Stimulated activated naive CD8-positive, alpha-beta T cell treated with anti-CD3 and anti-CD28 coated beads, Interleukin-15, amount 100 ng/mL, for 72 hours (primary cell): ENCODE measurements around the gene GADL1.

Experiments
- ATAC-seq: fragments of 150-1000 bp; cut with Tn5 transposase; 2 replicates; pipeline ENCODE4 v1.10.0; 2021; ENCODE audit warnings: mild to moderate bottlenecking, moderate library complexity
- DNase-seq, 2 donors: peaks; one replicate each; pipeline ENCODE4 v3.0.0; 2021 to 2022
- H3K27ac Mint-ChIP-seq, 2 donors: one replicate each; pipeline ENCODE4 v1.8.0; 2022; ENCODE audit warnings: mild to moderate bottlenecking in 2 of 2, mixed read lengths in 2 of 2, moderate library complexity in 2 of 2
- H3K27me3 Mint-ChIP-seq: one replicate; pipeline ENCODE4 v1.8.0; 2022; ENCODE audit warnings: mixed read lengths
- H3K4me1 Mint-ChIP-seq: one replicate; pipeline ENCODE4 v1.8.0; 2022; ENCODE audit warnings: mild to moderate bottlenecking, mixed read lengths
- H3K4me3 Mint-ChIP-seq, 2 donors: one replicate each; pipeline ENCODE4 v1.8.0; 2022; ENCODE audit warnings: mild to moderate bottlenecking in 2 of 2, mixed read lengths in 2 of 2, moderate library complexity in 1 of 2
- H3K9me3 Mint-ChIP-seq, 2 donors: one replicate each; pipeline ENCODE4 v1.8.0; 2022; ENCODE audit warnings: mixed read lengths in 2 of 2

GADL1 gene

GRCh38 chr3:30852833-30853232, 41.6 kb downstream of the GADL1 start:
- ATAC-seq (no peak), DNase-seq (no peak)
- H3K27me3 Mint-ChIP-seq = no peaks in the 10 kb centered on the region
- no peak overlapping the region for H3K4me3 Mint-ChIP-seq
- peaks cover 6% of the 10 kb centered on the region for H3K4me1 Mint-ChIP-seq
- no peaks in the 10 kb centered on the region for H3K9me3 Mint-ChIP-seq
- H3K27ac Mint-ChIP-seq = no peak overlapping the region

GRCh38 chr3:30848087-30848779, 46.2 kb downstream of the GADL1 start:
- ATAC-seq (no peak), DNase-seq (no peak)
- Mint-ChIP-seq H3K27ac (no peak overlapping the region), H3K4me1 (peaks cover 13% of the 10 kb centered on the region), H3K4me3 (no peak overlapping the region), H3K9me3 (no peaks in the 10 kb centered on the region), H3K27me3 (no peaks in the 10 kb centered on the region)

GRCh38 chr3:30847592-30847991, 46.9 kb downstream of the GADL1 start:
- ATAC-seq = peak; percentile 53

DNA sequence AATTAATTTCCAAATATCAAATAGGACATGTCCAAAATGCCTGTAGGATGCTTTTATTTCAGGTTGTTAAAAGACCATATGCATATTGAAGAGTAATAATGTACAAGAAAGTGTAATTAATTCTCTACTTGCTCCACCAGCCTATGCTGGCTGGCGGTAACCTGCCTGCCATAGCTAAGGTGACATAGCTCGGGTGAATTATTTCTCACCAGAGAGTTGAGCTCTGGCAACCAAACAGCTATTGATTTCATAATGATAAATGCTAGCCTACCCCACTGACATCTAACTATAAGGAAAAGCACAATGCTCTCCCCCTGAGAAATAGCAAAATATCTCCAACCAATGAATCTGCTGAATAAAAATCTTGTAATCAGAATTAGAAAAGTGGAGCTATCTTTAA, 48.9 kb downstream of the GADL1 start:
- H3K27me3 Mint-ChIP-seq = peaks cover 7% of the 10 kb centered on the region
- H3K9me3 Mint-ChIP-seq = no peaks in the 10 kb centered on the region
- H3K4me1 Mint-ChIP-seq = peaks cover 13% of the 10 kb centered on the region
- H3K4me3 Mint-ChIP-seq = no peak overlapping the region
- no peak for ATAC-seq
- DNase-seq = no peak
- no peak overlapping the region for H3K27ac Mint-ChIP-seq

More at GRCh38 chr3:30847592-30847991, 46.9 kb downstream of the GADL1 start:
- Mint-ChIP-seq H3K9me3 (no peaks in the 10 kb centered on the region), H3K4me1 (peaks cover 13% of the 10 kb centered on the region), H3K27me3 (no peaks in the 10 kb centered on the region), H3K27ac (no peak overlapping the region), H3K4me3 (no peak overlapping the region)
- DNase-seq = no peak

DNA sequence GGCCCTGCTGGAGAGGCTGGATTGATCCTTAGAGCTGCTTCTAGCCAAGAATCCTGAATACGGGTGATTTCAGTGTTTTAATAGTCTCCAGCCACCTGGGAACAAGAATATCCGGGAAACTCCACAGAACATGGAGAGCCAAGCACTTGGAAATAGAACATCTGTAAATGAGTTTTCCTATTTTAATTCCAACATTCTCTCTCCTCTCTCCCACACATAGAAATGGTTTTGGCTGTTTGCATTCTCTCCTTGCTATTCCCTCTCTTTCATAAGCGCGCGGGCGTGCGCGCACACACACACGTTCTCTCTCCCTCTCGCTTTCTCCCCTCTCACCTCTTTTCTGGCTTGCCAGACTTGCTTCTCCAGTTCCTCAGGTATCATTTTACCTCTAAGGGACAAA, 50.6 kb downstream of the GADL1 start:
- H3K4me1 Mint-ChIP-seq = peaks cover 13% of the 10 kb centered on the region
- no peak for ATAC-seq
- H3K27ac Mint-ChIP-seq = peak overlapping the region in 1 of 2 donors; percentile 67
- no peaks in the 10 kb centered on the region for H3K9me3 Mint-ChIP-seq
- DNase-seq = no peak
- H3K27me3 Mint-ChIP-seq = peaks cover 7% of the 10 kb centered on the region
- H3K4me3 Mint-ChIP-seq = no peak overlapping the region

GRCh38 chr3:30836141-30836540, 58.3 kb downstream of the GADL1 start:
- H3K27me3 Mint-ChIP-seq = peaks cover 1% of the 10 kb centered on the region
- H3K27ac Mint-ChIP-seq = no peak overlapping the region
- DNase-seq (no peak), ATAC-seq (no peak)
- no peaks in the 10 kb centered on the region for H3K9me3 Mint-ChIP-seq
- no peak overlapping the region for H3K4me3 Mint-ChIP-seq
- no peaks in the 10 kb centered on the region for H3K4me1 Mint-ChIP-seq

- H3K4me3 Mint-ChIP-seq = no peak overlapping the region
- no peak for ATAC-seq
Measured at GRCh38 chr3:30835667-30836066, 58.8 kb downstream of the GADL1 start.

GRCh38 chr3:30832961-30833575, 61.4 kb downstream of the GADL1 start:
- H3K9me3 Mint-ChIP-seq = no peaks in the 10 kb centered on the region
- no peak overlapping the region for H3K4me3 Mint-ChIP-seq
- H3K27me3 Mint-ChIP-seq = peaks cover 1% of the 10 kb centered on the region
- H3K27ac Mint-ChIP-seq = no peak overlapping the region
- H3K4me1 Mint-ChIP-seq = no peaks in the 10 kb centered on the region
- DNase-seq = no peak
- ATAC-seq = no peak

More at GRCh38 chr3:30835667-30836066, 58.8 kb downstream of the GADL1 start:
- Mint-ChIP-seq H3K9me3 (no peaks in the 10 kb centered on the region), H3K4me1 (no peaks in the 10 kb centered on the region), H3K27me3 (no peaks in the 10 kb centered on the region), H3K27ac (no peak overlapping the region)
- no peak for DNase-seq

DNA sequence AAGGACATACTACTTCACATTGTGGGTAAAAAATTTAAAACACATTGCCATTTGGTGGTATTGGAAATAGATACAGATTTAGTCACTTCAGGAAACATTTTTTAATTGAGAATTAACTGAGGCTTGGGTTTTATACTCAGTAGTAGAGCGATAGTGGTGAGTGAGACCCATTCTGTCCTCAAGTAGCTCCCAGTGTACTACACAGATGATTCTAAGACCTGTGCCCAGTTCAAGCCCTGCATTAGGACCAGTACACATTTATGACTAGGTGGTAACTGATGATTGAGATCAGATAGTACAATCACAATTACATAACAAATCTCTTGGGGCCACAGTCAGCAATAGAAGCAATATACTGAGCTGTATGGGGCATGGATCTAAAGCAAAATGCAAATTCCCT, 67.4 kb downstream of the GADL1 start:
- DNase-seq = no peak
- H3K27ac Mint-ChIP-seq = no peak overlapping the region
- no peak overlapping the region for H3K4me3 Mint-ChIP-seq
- no peaks in the 10 kb centered on the region for H3K9me3 Mint-ChIP-seq
- H3K27me3 Mint-ChIP-seq = peaks cover 8% of the 10 kb centered on the region
- ATAC-seq = peak; percentile 56
- peaks cover 7% of the 10 kb centered on the region for H3K4me1 Mint-ChIP-seq

GRCh38 chr3:30826531-30826942, 67.9 kb downstream of the GADL1 start:
- peak overlapping the region in 1 of 2 donors; percentile 63 for H3K27ac Mint-ChIP-seq
- no peaks in the 10 kb centered on the region for H3K9me3 Mint-ChIP-seq
- no peak for ATAC-seq
- peaks cover 7% of the 10 kb centered on the region for H3K4me1 Mint-ChIP-seq
- no peak overlapping the region for H3K4me3 Mint-ChIP-seq
- no peak for DNase-seq
- H3K27me3 Mint-ChIP-seq = peaks cover 8% of the 10 kb centered on the region

DNA sequence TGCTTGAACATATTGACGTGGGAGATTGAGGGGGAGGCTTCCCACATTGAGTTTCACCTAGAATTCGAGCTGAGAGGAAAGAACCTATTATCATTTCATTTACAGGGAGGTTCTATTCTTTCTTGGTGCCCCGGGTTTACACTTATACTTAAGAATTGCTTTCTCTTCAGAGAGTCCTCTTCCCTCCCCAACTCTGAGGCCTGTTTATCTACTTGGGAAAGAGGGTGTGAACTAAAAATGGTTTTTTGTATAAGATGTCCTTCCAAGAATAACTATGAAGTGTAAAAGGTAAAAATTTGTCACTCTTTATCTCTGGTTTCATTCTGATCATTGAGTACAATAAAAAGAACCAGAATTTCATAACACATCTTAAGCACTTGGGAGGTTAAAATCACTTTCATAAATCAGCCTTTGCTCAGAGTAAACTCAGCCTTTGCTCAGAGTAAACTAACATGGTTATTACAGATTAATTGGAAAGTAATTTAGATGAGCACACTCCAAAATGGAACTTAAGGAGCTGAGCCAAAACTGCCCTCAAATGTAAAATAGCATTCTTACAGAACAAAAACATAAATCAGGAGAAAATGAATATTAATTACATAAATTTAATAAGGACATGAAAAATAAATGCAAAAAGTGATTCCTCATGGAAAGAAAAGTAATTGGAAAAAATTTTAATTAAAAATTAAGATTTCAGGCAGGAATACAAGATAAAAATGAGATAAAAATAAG, 75.2 kb downstream of the GADL1 start:
- H3K9me3 Mint-ChIP-seq = no peaks in the 10 kb centered on the region
- ATAC-seq (peak; percentile 59), DNase-seq (no peak)
- H3K4me3 Mint-ChIP-seq = peak overlapping the region; percentile 10 to 18
- H3K27ac Mint-ChIP-seq = no peak overlapping the region
- no peaks in the 10 kb centered on the region for H3K27me3 Mint-ChIP-seq
- H3K4me1 Mint-ChIP-seq = peaks cover 9% of the 10 kb centered on the region

- no peaks in the 10 kb centered on the region for H3K27me3 Mint-ChIP-seq
- ATAC-seq (no peak), DNase-seq (no peak)
- no peak overlapping the region for H3K27ac Mint-ChIP-seq
- H3K9me3 Mint-ChIP-seq = no peaks in the 10 kb centered on the region
- H3K4me1 Mint-ChIP-seq = peaks cover 2% of the 10 kb centered on the region
- H3K4me3 Mint-ChIP-seq = no peak overlapping the region
Measured at GRCh38 chr3:30813734-30814133, 80.7 kb downstream of the GADL1 start.

- H3K4me1 Mint-ChIP-seq = no peaks in the 10 kb centered on the region
- ATAC-seq (no peak), DNase-seq (no peak)
- no peak overlapping the region for H3K27ac Mint-ChIP-seq
- no peak overlapping the region for H3K4me3 Mint-ChIP-seq
- H3K9me3 Mint-ChIP-seq = no peaks in the 10 kb centered on the region
- peaks cover 7% of the 10 kb centered on the region for H3K27me3 Mint-ChIP-seq
Measured at GRCh38 chr3:30811151-30811795, 83.2 kb downstream of the GADL1 start.

- Mint-ChIP-seq H3K27ac (no peak overlapping the region), H3K27me3 (peaks cover 7% of the 10 kb centered on the region), H3K4me3 (no peak overlapping the region), H3K4me1 (no peaks in the 10 kb centered on the region), H3K9me3 (no peaks in the 10 kb centered on the region)
- ATAC-seq (no peak), DNase-seq (no peak)
Measured at GRCh38 chr3:30810625-30811024, 83.8 kb downstream of the GADL1 start.

DNA sequence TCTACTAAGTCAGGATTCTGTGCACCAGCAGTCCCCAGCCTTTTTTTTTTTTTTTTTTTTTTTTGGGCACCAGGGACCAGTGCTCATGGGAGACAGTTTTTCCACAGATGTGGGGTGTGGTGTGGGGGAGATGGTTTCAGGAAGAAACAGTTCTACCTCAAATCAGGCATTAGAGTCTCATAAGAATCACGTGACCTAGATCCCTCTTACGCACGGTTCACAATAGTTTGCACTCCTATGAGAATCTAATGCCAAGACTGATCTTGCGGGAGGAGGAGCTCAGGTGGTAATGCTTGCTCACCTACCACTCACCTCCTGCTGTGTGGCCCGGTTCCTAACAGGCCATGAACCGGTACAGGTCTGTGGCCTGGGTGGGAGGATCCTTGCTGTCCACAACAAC, 88.8 kb downstream of the GADL1 start:
- Mint-ChIP-seq H3K4me3 (no peak overlapping the region), H3K27me3 (peaks cover 7% of the 10 kb centered on the region), H3K9me3 (no peaks in the 10 kb centered on the region), H3K4me1 (peaks cover 7% of the 10 kb centered on the region), H3K27ac (no peak overlapping the region)
- ATAC-seq (no peak), DNase-seq (no peak)

GRCh38 chr3:30804984-30805383, 89.5 kb downstream of the GADL1 start:
- peaks cover 7% of the 10 kb centered on the region for H3K27me3 Mint-ChIP-seq
- no peak overlapping the region for H3K27ac Mint-ChIP-seq
- H3K9me3 Mint-ChIP-seq = peaks cover 0 to under 1% of the 10 kb centered on the region in 2 donors
- peaks cover 7% of the 10 kb centered on the region for H3K4me1 Mint-ChIP-seq
- ATAC-seq = no peak
- H3K4me3 Mint-ChIP-seq = no peak overlapping the region
- no peak for DNase-seq
